ENCODE data around the gene GALNT2. TPM values are rescaled to one million over a fixed set of nuclear protein-coding genes. Genes with fewer than 3 reads are reported as not detected.

GALNT2 gene
- total RNA-seq, 1 donor from 2014 or later, result 67.9 TPM

DNA sequence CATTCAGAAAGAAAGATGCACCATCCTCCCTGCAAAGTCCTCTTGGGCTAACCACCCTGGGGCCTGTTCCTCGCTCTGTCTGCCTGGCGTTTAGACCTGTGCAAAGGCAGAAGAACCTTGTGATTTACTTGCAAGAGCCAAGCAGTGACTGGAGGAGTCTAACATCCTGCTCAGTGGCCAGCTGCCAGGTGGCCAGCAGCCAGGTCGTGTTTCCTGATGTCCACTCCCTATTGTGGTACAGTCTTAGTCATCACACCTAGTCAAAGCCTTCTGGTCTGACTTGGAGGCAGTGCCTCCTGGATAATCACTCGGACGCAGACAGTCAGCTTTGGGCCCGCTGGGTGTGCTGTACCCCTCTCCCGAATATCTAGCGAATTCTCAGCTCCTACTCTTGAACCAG is 241.0 kb downstream of the GALNT2 start:
- H3K36me3 Mint-ChIP-seq (ENCODE audit: low read depth), result no peaks in the 10 kb centered on the region
- no peak overlapping the region for H3K4me3 Mint-ChIP-seq
- H3K4me1 Mint-ChIP-seq (ENCODE audit: low read depth), result peaks cover 12% of the 10 kb centered on the region
- intact Hi-C loops (cut with micrococcal nuclease), result no loop called here
- H3K27ac Mint-ChIP-seq, result no peak overlapping the region
- H3K9me3 Mint-ChIP-seq, result no peaks in the 10 kb centered on the region
- peaks cover 9% of the 10 kb centered on the region for H3K27me3 Mint-ChIP-seq (ENCODE audit: insufficient read depth)
- DNase-seq (ENCODE audit: low spot score), result no peak

DNA sequence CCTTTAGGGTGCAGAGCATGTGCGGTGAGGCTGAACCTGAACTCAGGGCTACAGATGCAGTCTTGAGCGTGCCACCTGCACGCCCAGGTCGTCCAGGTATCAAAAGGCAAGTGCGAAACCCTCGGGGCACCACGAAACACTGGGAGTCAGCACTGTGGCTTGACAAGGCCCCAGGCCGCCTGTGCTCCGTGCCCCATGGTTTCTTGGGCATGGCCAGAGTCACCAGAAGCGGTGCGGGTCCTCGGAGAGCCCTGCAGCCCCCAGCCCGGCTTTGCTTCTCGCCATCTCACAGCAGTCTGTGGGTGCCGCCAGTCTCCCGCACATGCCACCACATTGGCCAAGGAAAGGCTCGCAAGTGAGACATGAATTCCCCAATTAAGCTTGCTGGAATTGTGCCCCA is 241.8 kb downstream of the GALNT2 start:
- no peak for DNase-seq (ENCODE audit: low spot score)
- Mint-ChIP-seq H3K9me3 (no peaks in the 10 kb centered on the region), H3K4me3 (no peak overlapping the region), H3K27ac (no peak overlapping the region), H3K4me1 (ENCODE audit: low read depth) (peaks cover 7% of the 10 kb centered on the region), H3K27me3 (ENCODE audit: insufficient read depth) (peaks cover 8% of the 10 kb centered on the region), H3K36me3 (ENCODE audit: low read depth) (no peaks in the 10 kb centered on the region)
- intact Hi-C loops (cut with micrococcal nuclease), result no loop called here

DNA sequence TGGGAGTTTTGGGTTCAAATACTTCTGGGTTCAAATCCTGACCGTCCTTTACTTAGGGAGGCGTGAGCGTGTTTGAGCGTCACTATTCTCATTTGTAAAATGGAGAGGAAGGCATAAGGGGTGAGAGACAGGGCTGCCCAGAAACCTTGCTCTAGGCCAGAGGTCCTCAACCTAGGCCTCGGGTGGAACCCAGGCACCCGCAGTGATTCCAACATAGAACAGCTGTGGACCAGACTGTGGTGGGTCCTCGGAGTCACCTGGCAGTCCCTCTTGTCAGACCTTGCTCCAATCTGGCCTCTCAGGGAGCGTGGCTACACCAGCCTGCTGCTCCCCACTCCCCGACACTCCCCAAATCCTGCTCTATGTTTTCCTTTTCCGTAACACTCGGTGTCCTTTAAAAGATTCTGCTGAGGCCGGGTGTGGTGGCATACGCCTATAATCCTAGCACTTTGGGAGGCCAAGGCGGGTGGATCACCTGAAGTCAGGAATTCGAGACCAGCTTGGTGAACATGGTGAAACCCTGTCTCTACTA is 242.7 kb downstream of the GALNT2 start:
- H3K27ac Mint-ChIP-seq, result no peak overlapping the region
- H3K27me3 Mint-ChIP-seq (ENCODE audit: insufficient read depth), result peaks cover 12% of the 10 kb centered on the region
- H3K4me3 Mint-ChIP-seq, result no peak overlapping the region
- H3K36me3 Mint-ChIP-seq (ENCODE audit: low read depth), result no peaks in the 10 kb centered on the region
- DNase-seq (ENCODE audit: low spot score), result no peak
- intact Hi-C loops (cut with micrococcal nuclease), result loop anchor here (1.0 to 10.0 kb wide), 8 partner anchors 101 to 1051 kb away; partner anchors contain the start of gene GALNT2
- H3K9me3 Mint-ChIP-seq, result no peaks in the 10 kb centered on the region
- H3K4me1 Mint-ChIP-seq (ENCODE audit: low read depth), result peaks cover 4% of the 10 kb centered on the region

DNA sequence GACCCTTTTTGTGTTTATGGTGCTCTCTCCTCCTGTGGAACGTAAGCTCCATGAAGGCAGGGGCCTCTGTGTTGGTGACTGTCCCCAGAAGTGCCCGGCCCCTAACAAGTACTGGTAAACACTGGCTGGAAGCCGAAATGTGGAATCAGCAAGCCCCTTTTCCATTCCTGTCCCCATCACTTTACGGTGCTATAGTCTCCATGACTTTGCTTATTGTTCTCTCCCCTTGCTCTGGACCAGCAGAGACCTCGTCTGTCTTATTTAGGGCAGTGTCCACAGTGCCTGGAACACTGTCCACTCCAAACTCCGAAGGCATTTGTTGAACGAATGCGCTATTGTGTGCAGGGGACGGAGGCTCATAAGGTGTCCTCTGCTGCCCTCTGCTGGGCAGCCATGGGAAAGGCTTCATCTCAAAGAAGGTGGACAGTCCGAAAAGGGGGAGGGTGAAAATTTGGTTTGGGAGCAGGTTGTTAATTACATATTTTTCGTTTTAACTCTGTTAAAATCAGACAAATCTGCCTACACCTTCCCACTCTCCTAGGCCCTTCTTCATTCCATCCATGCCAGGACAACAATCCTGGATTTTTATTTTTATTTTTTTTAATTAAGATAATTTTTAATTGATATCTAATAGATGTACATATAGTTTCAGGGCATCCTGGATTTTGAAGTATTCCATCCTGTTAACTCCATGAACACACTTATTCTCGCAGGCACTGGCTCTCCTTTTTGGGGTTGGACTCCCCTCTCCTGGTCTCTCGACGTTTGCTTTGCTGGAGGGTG is 243.5 kb downstream of the GALNT2 start:
- H3K4me1 Mint-ChIP-seq (ENCODE audit: low read depth), result peaks cover 4% of the 10 kb centered on the region
- peak; percentile 43 for DNase-seq (ENCODE audit: low spot score)
- intact Hi-C loops (cut with micrococcal nuclease), result loop anchor here (1.0 to 10.0 kb wide), 8 partner anchors 102 to 1052 kb away; partner anchors contain the start of gene GALNT2
- H3K36me3 Mint-ChIP-seq (ENCODE audit: low read depth), result no peaks in the 10 kb centered on the region
- no peaks in the 10 kb centered on the region for H3K9me3 Mint-ChIP-seq
- H3K27me3 Mint-ChIP-seq (ENCODE audit: insufficient read depth), result peaks cover 14% of the 10 kb centered on the region
- no peak overlapping the region for H3K27ac Mint-ChIP-seq
- H3K4me3 Mint-ChIP-seq, result no peak overlapping the region

DNA sequence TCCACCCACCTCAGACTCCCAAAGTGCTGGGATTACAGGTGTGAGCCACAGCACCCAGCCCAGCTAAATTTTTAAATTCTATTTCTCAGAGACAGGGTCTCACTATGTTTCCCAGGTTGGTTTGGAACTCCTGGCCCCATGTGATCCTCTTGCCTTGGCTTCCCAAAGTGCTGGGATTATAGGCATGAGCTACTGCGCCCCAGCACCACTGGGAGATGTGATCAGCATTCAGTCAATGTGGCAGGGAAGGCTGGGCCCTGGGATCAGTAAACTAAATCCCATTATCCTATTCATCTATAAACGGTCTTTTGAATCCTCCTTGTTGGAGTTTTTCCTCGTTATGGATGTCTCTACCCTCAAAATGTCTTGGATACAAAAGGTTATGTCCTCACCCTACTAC is 245.6 kb downstream of the GALNT2 start:
- DNase-seq (ENCODE audit: low spot score), result no peak
- no peak overlapping the region for H3K4me3 Mint-ChIP-seq
- H3K27ac Mint-ChIP-seq, result no peak overlapping the region
- H3K9me3 Mint-ChIP-seq, result no peaks in the 10 kb centered on the region
- intact Hi-C loops (cut with micrococcal nuclease), result loop anchor here (5.0 to 10.0 kb wide), 3 partner anchors 145 to 810 kb away; no protein-coding TSS in a partner anchor
- H3K27me3 Mint-ChIP-seq (ENCODE audit: insufficient read depth), result peaks cover 14% of the 10 kb centered on the region
- H3K4me1 Mint-ChIP-seq (ENCODE audit: low read depth), result no peaks in the 10 kb centered on the region
- H3K36me3 Mint-ChIP-seq (ENCODE audit: low read depth), result no peaks in the 10 kb centered on the region

DNA sequence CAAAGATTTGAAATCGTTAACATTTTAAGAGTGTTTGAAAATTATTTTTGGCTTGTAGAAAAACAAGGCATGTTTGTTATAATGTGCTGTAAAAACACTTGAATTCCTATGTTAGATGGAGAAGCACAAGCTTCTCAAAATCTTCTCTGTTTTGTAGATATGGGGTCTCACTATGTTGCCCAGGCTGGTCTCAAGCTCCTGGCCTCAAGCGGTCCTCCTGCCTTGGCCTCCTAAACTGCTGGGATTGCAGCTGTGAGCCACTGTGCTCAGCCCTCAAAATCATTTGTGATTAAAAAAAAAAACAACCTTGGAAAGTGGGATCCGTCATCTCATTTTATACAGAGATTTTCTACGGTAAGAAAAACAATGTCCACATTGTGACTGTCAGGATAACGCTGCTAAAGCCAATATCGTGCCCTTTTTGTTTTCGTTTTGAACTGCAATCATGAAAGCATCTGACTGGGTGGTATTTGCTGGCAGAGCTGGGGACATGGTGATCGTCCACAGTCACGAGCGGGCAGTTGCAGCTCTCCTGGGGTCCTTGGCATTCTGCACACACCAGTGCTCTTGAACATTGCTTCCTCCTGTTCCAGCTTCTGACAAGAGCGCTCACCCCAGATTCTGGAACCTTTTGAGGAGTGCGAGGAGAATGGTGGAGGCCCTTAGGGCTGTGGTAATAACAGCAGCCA is 246.6 kb downstream of the GALNT2 start:
- Mint-ChIP-seq H3K27ac (no peak overlapping the region), H3K27me3 (ENCODE audit: insufficient read depth) (peaks cover 14% of the 10 kb centered on the region), H3K4me3 (no peak overlapping the region), H3K36me3 (ENCODE audit: low read depth) (no peaks in the 10 kb centered on the region), H3K9me3 (no peaks in the 10 kb centered on the region), H3K4me1 (ENCODE audit: low read depth) (no peaks in the 10 kb centered on the region)
- intact Hi-C loops (cut with micrococcal nuclease), result loop anchor here (5.0 to 10.0 kb wide), 3 partner anchors 146 to 811 kb away; no protein-coding TSS in a partner anchor
- DNase-seq (ENCODE audit: low spot score), result no peak

DNA sequence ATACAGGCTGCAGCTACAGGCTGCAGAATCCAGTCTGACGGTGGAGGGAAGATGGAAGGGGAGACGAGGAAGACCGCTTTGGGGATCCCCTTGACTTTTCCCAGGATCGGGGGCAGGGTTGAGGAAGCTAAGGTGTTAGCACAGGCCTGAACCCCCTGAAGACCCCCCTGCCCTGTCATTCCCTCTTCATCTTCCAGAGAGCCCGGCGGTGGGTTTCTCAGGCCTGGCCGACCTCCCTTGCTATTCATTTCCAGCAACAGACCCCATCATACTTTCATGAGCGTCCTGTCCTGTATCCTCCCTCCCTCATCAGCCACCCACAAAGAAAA is 247.1 kb downstream of the GALNT2 start:
- Mint-ChIP-seq H3K27me3 (ENCODE audit: insufficient read depth) (peaks cover 14% of the 10 kb centered on the region), H3K9me3 (no peaks in the 10 kb centered on the region), H3K36me3 (ENCODE audit: low read depth) (no peaks in the 10 kb centered on the region), H3K27ac (no peak overlapping the region), H3K4me3 (no peak overlapping the region), H3K4me1 (ENCODE audit: low read depth) (no peaks in the 10 kb centered on the region)
- DNase-seq (ENCODE audit: low spot score), result no peak
- intact Hi-C loops (cut with micrococcal nuclease), result loop anchor here (5.0 to 10.0 kb wide), 3 partner anchors 147 to 812 kb away; no protein-coding TSS in a partner anchor

DNA sequence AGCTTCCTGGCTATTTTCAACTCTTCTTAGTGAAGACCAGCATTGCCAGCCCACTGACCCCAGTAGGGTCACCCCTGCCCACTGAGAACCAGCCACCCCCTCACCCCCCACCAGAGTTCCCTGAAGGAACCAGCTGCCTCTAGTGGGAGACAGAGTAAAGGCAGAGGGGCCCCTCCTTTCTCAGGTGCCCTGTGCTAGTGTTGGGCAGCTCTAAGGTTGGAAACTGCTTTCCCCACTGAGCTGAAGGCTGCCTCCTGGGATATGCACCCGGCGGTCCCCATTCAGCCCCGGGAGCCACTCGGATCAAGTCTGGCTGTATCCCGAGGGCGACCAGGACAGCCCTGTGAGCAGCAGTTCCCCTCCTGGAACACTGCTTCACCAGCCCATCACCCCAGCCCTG is 248.1 kb downstream of the GALNT2 start:
- intact Hi-C loops (cut with micrococcal nuclease), result loop anchor here (10.0 kb wide), 1 partner anchor 460 kb away; no protein-coding TSS in a partner anchor

DNA sequence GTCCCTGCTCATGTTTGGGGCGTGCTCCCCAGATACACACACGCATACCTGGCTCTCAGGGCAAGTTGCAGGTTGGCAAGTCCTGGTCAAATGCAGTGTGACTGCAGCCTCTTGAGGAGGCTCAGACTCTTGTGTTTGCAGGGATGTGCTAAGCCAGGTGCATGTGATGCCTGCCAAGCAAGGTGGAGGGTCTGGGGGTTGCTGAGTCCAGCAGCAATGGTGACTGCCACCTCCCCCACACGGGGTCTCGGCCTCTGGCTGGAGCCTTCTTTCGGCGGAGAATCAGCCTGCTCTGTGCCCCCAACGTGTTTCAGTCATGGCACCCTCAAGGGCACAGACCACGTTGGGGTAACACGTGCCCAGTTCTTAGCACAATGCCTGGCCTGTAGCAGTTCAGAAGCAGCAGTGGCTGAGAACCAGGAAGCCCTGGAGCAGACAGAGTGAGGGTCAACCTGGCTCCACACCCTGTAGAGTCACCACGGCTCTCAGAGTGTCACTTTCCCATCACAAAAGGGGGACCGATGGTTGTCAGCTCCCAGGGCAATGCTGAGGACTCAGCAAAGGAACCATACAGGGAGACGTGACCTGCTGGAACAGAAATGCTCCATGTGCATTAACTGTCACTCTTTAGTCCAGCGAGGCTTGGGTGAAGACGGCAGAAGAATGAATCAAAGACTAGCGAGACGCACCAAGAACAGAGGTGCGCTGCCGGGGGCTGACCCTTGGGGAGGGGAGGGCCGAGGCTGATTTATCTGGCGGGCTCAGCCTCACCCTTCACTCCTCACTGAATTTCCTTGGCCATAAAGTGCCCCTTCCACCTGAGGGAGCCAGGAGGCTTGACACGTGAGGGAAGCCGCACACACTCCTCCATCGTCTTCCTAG is 250.1 kb downstream of the GALNT2 start:
- no peak for DNase-seq (ENCODE audit: low spot score)
- Mint-ChIP-seq H3K27me3 (ENCODE audit: insufficient read depth) (peaks cover 9% of the 10 kb centered on the region), H3K4me1 (ENCODE audit: low read depth) (no peaks in the 10 kb centered on the region), H3K4me3 (no peak overlapping the region), H3K27ac (no peak overlapping the region), H3K36me3 (ENCODE audit: low read depth) (no peaks in the 10 kb centered on the region), H3K9me3 (no peaks in the 10 kb centered on the region)
- intact Hi-C loops (cut with micrococcal nuclease), result loop anchor here (10.0 kb wide), 1 partner anchor 462 kb away; no protein-coding TSS in a partner anchor

More for the DNA sequence above, 248.1 kb downstream of the GALNT2 start:
- H3K4me3 Mint-ChIP-seq, result no peak overlapping the region
- H3K27me3 Mint-ChIP-seq (ENCODE audit: insufficient read depth), result peaks cover 14% of the 10 kb centered on the region
- no peaks in the 10 kb centered on the region for H3K9me3 Mint-ChIP-seq
- H3K4me1 Mint-ChIP-seq (ENCODE audit: low read depth), result no peaks in the 10 kb centered on the region
- H3K36me3 Mint-ChIP-seq (ENCODE audit: low read depth), result no peaks in the 10 kb centered on the region
- no peak for DNase-seq (ENCODE audit: low spot score)
- H3K27ac Mint-ChIP-seq, result no peak overlapping the region

DNA sequence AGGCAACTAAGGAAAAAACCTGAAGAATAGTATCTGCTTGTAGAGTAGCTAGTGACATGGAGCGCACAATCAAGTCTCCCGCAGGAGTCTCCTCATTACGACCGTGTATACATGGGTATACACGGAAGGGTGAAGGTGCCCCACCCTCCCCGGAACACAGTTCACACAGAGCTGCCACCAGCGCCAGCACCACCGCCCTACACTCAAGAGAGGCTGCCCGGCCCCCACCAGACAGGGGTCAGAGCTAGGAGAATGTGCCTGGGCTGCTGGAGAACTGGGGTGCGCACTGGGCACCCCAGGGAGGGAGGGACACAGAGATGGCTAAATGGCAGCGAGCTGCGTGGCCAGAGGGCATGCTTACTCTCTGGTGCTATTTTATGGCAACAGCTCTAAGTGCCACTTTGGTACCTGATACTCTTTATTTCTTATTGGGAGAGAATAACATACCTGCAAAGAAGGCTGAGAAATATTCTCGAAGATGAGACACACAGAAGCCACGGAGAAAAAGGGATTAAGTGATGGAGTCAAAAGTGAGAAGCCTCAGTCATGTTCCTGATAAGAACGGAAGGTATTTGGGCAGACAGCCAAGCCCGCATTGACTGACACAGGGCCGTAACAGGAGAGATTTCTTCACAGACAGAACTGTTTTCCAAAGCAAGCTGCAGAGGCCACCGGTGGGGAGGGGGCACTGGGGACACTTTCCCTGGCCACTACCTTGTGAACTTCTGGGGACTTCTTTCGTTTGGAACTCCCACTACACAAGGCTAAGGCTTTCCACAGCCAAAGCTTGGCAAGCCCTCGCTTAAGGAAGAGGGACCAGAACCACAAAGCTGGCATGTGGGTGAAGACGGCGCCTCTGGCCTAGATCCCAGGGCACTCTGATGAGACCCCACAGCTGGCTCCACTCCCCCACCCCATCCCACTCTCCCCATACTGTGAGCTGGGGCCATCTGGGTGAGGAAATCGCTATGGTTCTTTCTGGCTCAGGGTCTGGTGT is 251.1 kb downstream of the GALNT2 start:
- Mint-ChIP-seq H3K4me3 (no peak overlapping the region), H3K36me3 (ENCODE audit: low read depth) (no peaks in the 10 kb centered on the region), H3K4me1 (ENCODE audit: low read depth) (no peaks in the 10 kb centered on the region), H3K9me3 (no peaks in the 10 kb centered on the region), H3K27ac (no peak overlapping the region), H3K27me3 (ENCODE audit: insufficient read depth) (peaks cover 9% of the 10 kb centered on the region)
- intact Hi-C loops (cut with micrococcal nuclease), result loop anchor here (10.0 kb wide), 1 partner anchor 463 kb away; no protein-coding TSS in a partner anchor
- no peak for DNase-seq (ENCODE audit: low spot score)

DNA sequence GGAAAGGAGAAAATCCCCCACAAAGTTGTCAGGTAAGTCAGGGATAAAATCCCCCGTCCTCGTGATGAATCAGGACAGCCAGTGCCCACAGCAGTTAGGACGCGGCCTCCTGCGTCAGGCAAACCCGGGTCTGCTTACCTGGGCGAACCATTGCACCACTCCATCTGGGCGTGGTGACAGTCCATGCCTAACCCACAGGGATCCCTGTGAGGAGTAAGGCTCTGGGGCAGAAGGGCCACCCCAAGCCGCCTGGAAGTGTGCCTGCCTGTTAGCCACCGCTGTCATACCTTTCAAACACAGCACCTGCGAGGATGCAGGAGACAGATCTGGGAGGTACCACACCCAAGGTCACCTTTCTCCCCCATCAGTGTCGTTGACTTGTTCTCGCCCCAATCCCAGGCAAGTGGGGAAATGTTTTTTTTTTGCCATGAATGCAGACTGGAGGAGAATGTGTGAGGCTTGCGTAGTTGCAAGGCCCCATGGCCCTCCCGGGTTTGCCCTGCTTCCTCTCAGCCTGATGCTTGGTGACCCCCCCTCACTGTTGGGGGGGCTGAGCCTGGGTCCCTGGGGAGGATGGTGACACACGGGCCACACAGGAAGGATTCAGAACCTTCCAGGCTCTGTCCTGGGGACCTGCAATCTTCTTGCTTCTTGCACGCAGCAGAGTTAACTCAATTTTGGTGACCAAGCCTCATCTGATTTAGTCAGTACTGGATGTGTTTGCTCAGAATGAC is 252.1 kb downstream of the GALNT2 start:
- no peaks in the 10 kb centered on the region for H3K9me3 Mint-ChIP-seq
- no peaks in the 10 kb centered on the region for H3K36me3 Mint-ChIP-seq (ENCODE audit: low read depth)
- no peak for DNase-seq (ENCODE audit: low spot score)
- no peak overlapping the region for H3K4me3 Mint-ChIP-seq
- intact Hi-C loops (cut with micrococcal nuclease), result loop anchor here (10.0 kb wide), 1 partner anchor 464 kb away; no protein-coding TSS in a partner anchor
- no peaks in the 10 kb centered on the region for H3K4me1 Mint-ChIP-seq (ENCODE audit: low read depth)
- no peak overlapping the region for H3K27ac Mint-ChIP-seq
- peaks cover 6% of the 10 kb centered on the region for H3K27me3 Mint-ChIP-seq (ENCODE audit: insufficient read depth)
